Spleen (tissue), 11 donors: ENCODE measurements around the gene HSPA4. TPM values are rescaled to one million over a fixed set of nuclear protein-coding genes. Genes with fewer than 3 reads are reported as not detected.
"Not testable (repeated sequence)": the region's sequence is repeated elsewhere in the genome, so short reads cannot be mapped to it uniquely, and the experiment has no call there.

Experiments used
- DNase-seq: peaks from one replicate; pipeline ENCODE4 v3.0.0-alpha.2; 2020
- H3K27ac ChIP-seq, 8 donors: fragments of 200-600 bp; sonication (generic) in 7 of 8; 1 replicate in 4 of 8; 2 replicates in 4 of 8; pipeline versions ENCODE4 v1.5.0 to v1.8.0; 2016 to 2021; ENCODE audit warnings: inconsistent platforms in 4 of 8, mild to moderate bottlenecking in 4 of 8, moderate library complexity in 1 of 8
- H3K27me3 ChIP-seq, 7 donors: fragments of 200-600 bp; sonication (generic) in 6 of 7; replicated peaks in 1 of 7; 1 replicate in 4 of 7; 2 replicates in 3 of 7; pipeline versions ENCODE4 v1.5.0 to v1.8.0; 2016 to 2021; ENCODE audit warnings: inconsistent platforms in 3 of 7, mild to moderate bottlenecking in 1 of 7
- H3K36me3 ChIP-seq, 6 donors: fragments of 200-600 bp; sonication (generic) in 5 of 6; 1 replicate in 4 of 6; 2 replicates in 2 of 6; pipeline versions ENCODE4 v1.5.0 to v1.8.0; 2016 to 2021; ENCODE audit warnings: inconsistent platforms in 2 of 6
- H3K4me1 ChIP-seq, 6 donors: fragments of 200-600 bp; sonication (generic) in 5 of 6; 1 replicate in 3 of 6; 2 replicates in 3 of 6; pipeline versions ENCODE4 v1.5.0 to v1.8.0; 2016 to 2021; ENCODE audit warnings: inconsistent platforms in 3 of 6
- H3K4me3 ChIP-seq, 8 donors: fragments of 200-600 bp; sonication (generic) in 7 of 8; 1 replicate in 4 of 8; 2 replicates in 4 of 8; pipeline versions ENCODE4 v1.5.0 to v1.8.0; 2016 to 2021; ENCODE audit warnings: inconsistent platforms in 4 of 8, mild to moderate bottlenecking in 4 of 8, moderate library complexity in 2 of 8
- H3K9me3 ChIP-seq, 8 donors: fragments of 200-600 bp; sonication (generic) in 7 of 8; 1 replicate in 4 of 8; 2 replicates in 4 of 8; pipeline versions ENCODE4 v1.5.0 to v1.8.0; 2016 to 2021; ENCODE audit warnings: inconsistent platforms in 4 of 8
- CTCF ChIP-seq, 11 experiments: fragments of 200-600 bp in 7 of 11; fragments of 450-650 bp in 4 of 11; sonication (generic) in 4 of 11; IDR thresholded peaks in 8 of 11; conservative IDR thresholded peaks in 3 of 11; 1 replicate in 7 of 11; 2 replicates in 4 of 11; pipeline versions ENCODE4 v1.4.0 to v1.8.0; 2016 to 2021; ENCODE audit warnings: antibody characterized with exemption in 11 of 11, inconsistent platforms in 4 of 11, mild to moderate bottlenecking in 1 of 11
- POLR2A ChIP-seq, 3 donors: fragments of 450-650 bp; IDR thresholded peaks; one replicate each; pipeline ENCODE4 v1.5.1; 2017; ENCODE audit warnings: antibody characterized with exemption in 3 of 3, mild to moderate bottlenecking in 1 of 3
- POLR2AphosphoS5 ChIP-seq, 3 donors: sonication (generic); formaldehyde crosslinking; IDR thresholded peaks; one replicate each; pipeline ENCODE4 v1.5.1; 2017; ENCODE audit warnings: antibody characterized with exemption in 3 of 3
- WGBS, 5 donors: extraction: QIAGEN DNeasy Blood & Tissue Kit in 3 of 5; methylation state at CpG; one replicate each; pipeline versions ENCODE4 v1.1.5 to v1.1.7; 2013 to 2018; 5-methylcytosine and 5-hydroxymethylcytosine counted together
- intact Hi-C: fragments of 100-400 bp; cut with DNase I; formaldehyde crosslinking; loops from one replicate; pipeline ENCODE4 v1.15.0; 2023; ENCODE audit warnings: low total_unique reads
- polyA plus RNA-seq, 3 donors: library from polyadenylated mRNA; stranded (reverse); fragments of 200-250 nt; gene quantifications; one replicate each; pipeline ENCODE4 v1.2.1, GENCODE V29; 2013
- total RNA-seq, 7 donors: library from RNA; depleted of rRNA in 3 of 7; stranded (reverse); fragments of >200 nt in 3 of 7; fragmentation: NEBNext Ultra II Directional in 4 of 7; extraction: Animal tissue kit (Norgen Biotek cat#: 25700) in 4 of 7; gene quantifications; one replicate each; pipeline versions ENCODE4 v1.1.0 to v1.2.1, GENCODE V29; 2016 to 2021
- donor health status: healthy with polysubstance abuse.
- donor health status: DM: no; HTN: no; CAD: no; lungs with moderate emphysema.
- donor health status: DM: no; HTN: no; CAD: no.
- donor health status: Bipolar disorder and iron deficiency.
- donor health status: healthy.
- donor health status: DM: no; HTN: no; CAD: no.
- donor health status: DM: yes; HTN: yes; CAD: no.

The HSPA4 gene
- total and polyA plus RNA-seq, 10 donors: 38.0 to 74.6 (median 60.0) TPM

GRCh38 chr5:133083901-133084300 is 32.1 kb downstream of the HSPA4 start:
- Histone ChIP-seq H3K9me3 (no peaks in the 10 kb centered on the region), H3K27ac (no peak overlapping the region), H3K4me3 (no peak overlapping the region), H3K4me1 (no peaks in the 10 kb centered on the region), H3K27me3 (no peaks in the 10 kb centered on the region), H3K36me3 (peaks cover 0 to 97% (median 47%) of the 10 kb centered on the region in 6 donors)
- DNase-seq: no peak
- WGBS, 5 donors: 94 to 100% (median 97%) methylated on average over 1 of the region's 1 CpG
- intact Hi-C loops: no loop called here
- no peak for TF ChIP-seq POLR2AphosphoS5 (IDR thresholded peaks at IDR 0.05)
- TF ChIP-seq POLR2A (IDR thresholded peaks at IDR 0.05): no peak
- no peak for TF ChIP-seq CTCF (IDR thresholded peaks at IDR 0.05 in 8 of 11, conservative IDR thresholded peaks at IDR 0.05 in 3 of 11)

GRCh38 chr5:133085171-133085570 is 33.4 kb downstream of the HSPA4 start:
- DNase-seq, H3K4me3 ChIP-seq, H3K9me3 ChIP-seq, H3K27ac ChIP-seq, H3K4me1 ChIP-seq, H3K27me3 ChIP-seq, intact Hi-C loops: not testable (repeated sequence)
- peaks cover 0 to 98% (median 60%) of the 10 kb centered on the region in 6 donors for H3K36me3 ChIP-seq
- WGBS, 5 donors: 93 to 100% (median 96%) methylated on average over 6 of the region's 6 CpGs

GRCh38 chr5:133086366-133086875 is 34.6 kb downstream of the HSPA4 start:
- Histone ChIP-seq H3K4me1 (no peaks in the 10 kb centered on the region), H3K27ac (no peak overlapping the region), H3K36me3 (peaks cover 0 to 100% (median 67%) of the 10 kb centered on the region in 6 donors), H3K4me3 (no peak overlapping the region), H3K9me3 (no peaks in the 10 kb centered on the region), H3K27me3 (no peaks in the 10 kb centered on the region)
- no peak for DNase-seq
- 71 to 86% (median 79%) methylated on average over 4 of the region's 4 CpGs for WGBS, 5 donors
- intact Hi-C loops: no loop called here
- no peak for TF ChIP-seq POLR2A (IDR thresholded peaks at IDR 0.05)
- TF ChIP-seq CTCF (IDR thresholded peaks at IDR 0.05 in 8 of 11, conservative IDR thresholded peaks at IDR 0.05 in 3 of 11): no peak
- TF ChIP-seq POLR2AphosphoS5 (IDR thresholded peaks at IDR 0.05): no peak

- Histone ChIP-seq H3K4me3 (no peak overlapping the region), H3K27ac (no peak overlapping the region), H3K4me1 (no peaks in the 10 kb centered on the region), H3K27me3 (no peaks in the 10 kb centered on the region), H3K9me3 (no peaks in the 10 kb centered on the region), H3K36me3 (peaks cover 0 to 100% (median 77%) of the 10 kb centered on the region in 6 donors)
- intact Hi-C loops: no loop called here
- no peak for DNase-seq
- 98 to 99% (median 98%) methylated on average over 3 of the region's 3 CpGs for WGBS, 5 donors
- no peak for TF ChIP-seq POLR2A (IDR thresholded peaks at IDR 0.05)
- no peak for TF ChIP-seq CTCF (IDR thresholded peaks at IDR 0.05 in 8 of 11, conservative IDR thresholded peaks at IDR 0.05 in 3 of 11)
- TF ChIP-seq POLR2AphosphoS5 (IDR thresholded peaks at IDR 0.05): no peak
Observed at GRCh38 chr5:133088064-133088463, 36.3 kb downstream of the HSPA4 start.

- Histone ChIP-seq H3K27me3 (no peaks in the 10 kb centered on the region), H3K27ac (no peak overlapping the region), H3K36me3 (peaks cover 0 to 100% (median 92%) of the 10 kb centered on the region in 6 donors), H3K4me1 (no peaks in the 10 kb centered on the region), H3K4me3 (no peak overlapping the region), H3K9me3 (no peaks in the 10 kb centered on the region)
- intact Hi-C loops: no loop called here
- 87 to 94% (median 92%) methylated on average over 3 of the region's 3 CpGs for WGBS, 5 donors
- no peak for TF ChIP-seq CTCF (IDR thresholded peaks at IDR 0.05 in 8 of 11, conservative IDR thresholded peaks at IDR 0.05 in 3 of 11)
- no peak for TF ChIP-seq POLR2A (IDR thresholded peaks at IDR 0.05)
- no peak for TF ChIP-seq POLR2AphosphoS5 (IDR thresholded peaks at IDR 0.05)
- DNase-seq: no peak
Observed at GRCh38 chr5:133091034-133091433, 39.2 kb downstream of the HSPA4 start.
